GM21367 (cell line): ENCODE results near the gene ACOT11.
"Not testable (repeated sequence)": the region's sequence is repeated elsewhere in the genome, so short reads cannot be mapped to it uniquely, and the experiment has no call there.

Experiments
- ATAC-seq: cut with Tn5 transposase; IDR thresholded peaks from one replicate; pipeline ENCODE4 v1.9.1; 2021; ENCODE audit not compliant: unreplicated experiment

ACOT11 gene

GRCh38 chr1:54536656-54537055 lies 11.4 kb upstream of the ACOT11 start:
- not testable (repeated sequence) for ATAC-seq

- no peak for ATAC-seq
Observed at GRCh38 chr1:54537611-54538010, 10.4 kb upstream of the ACOT11 start.

- ATAC-seq = no peak
Observed at GRCh38 chr1:54538538-54538937, 9.5 kb upstream of the ACOT11 start.

GRCh38 chr1:54540582-54541295 lies 7.3 kb upstream of the ACOT11 start:
- ATAC-seq = no peak

- no peak for ATAC-seq
Observed at GRCh38 chr1:54542120-54542961, 5.7 kb upstream of the ACOT11 start.

GRCh38 chr1:54542962-54543539 lies 5.0 kb upstream of the ACOT11 start:
- ATAC-seq = no peak

- ATAC-seq = no peak
Observed at GRCh38 chr1:54543729-54544496, 4.1 kb upstream of the ACOT11 start.

GRCh38 chr1:54545916-54546635 lies 2.0 kb upstream of the ACOT11 start:
- ATAC-seq = no peak

- no peak for ATAC-seq
Observed at GRCh38 chr1:54546651-54547401, 1.2 kb upstream of the ACOT11 start.

GRCh38 chr1:54548389-54549044 lies 489 bp downstream of the ACOT11 start:
- no peak for ATAC-seq

- no peak for ATAC-seq
Observed at GRCh38 chr1:54549181-54549924, 1.3 kb downstream of the ACOT11 start.

- no peak for ATAC-seq
Observed at GRCh38 chr1:54551891-54552290, 3.9 kb downstream of the ACOT11 start.

GRCh38 chr1:54553602-54554313 lies 5.7 kb downstream of the ACOT11 start:
- no peak for ATAC-seq

GRCh38 chr1:54556110-54556509 lies 8.1 kb downstream of the ACOT11 start:
- no peak for ATAC-seq

- ATAC-seq = no peak
Observed at GRCh38 chr1:54557671-54558355, 9.8 kb downstream of the ACOT11 start.

GRCh38 chr1:54558434-54559030 lies 10.5 kb downstream of the ACOT11 start:
- no peak for ATAC-seq

GRCh38 chr1:54559111-54559548 lies 11.1 kb downstream of the ACOT11 start:
- no peak for ATAC-seq
